Measurements from ENCODE around the gene MBOAT1.

GRCh38 chr6:20232188-20232587 lies 19.9 kb upstream of the MBOAT1 start:
- no peak for TF ChIP-seq CTCF (IDR thresholded peaks at IDR 0.05)
- no peak for TF ChIP-seq ZFX (IDR thresholded peaks at IDR 0.05; ENCODE audit: borderline replicate concordance)

All from 22Rv1 (cell line).